Glutamatergic neuron (in vitro differentiated cells): ENCODE data around the gene LRP1B. TPM values are rescaled to one million over a fixed set of nuclear protein-coding genes. Genes with fewer than 3 reads are reported as not detected.

Experiments used
- DNase-seq: peaks from one replicate; pipeline ENCODE4 v3.0.0; 2022
- H3K27ac Mint-ChIP-seq: one replicate; pipeline ENCODE4 v1.8.0; 2020; ENCODE audit warnings: mild to moderate bottlenecking, mixed read lengths, inconsistent platforms; ENCODE audit not compliant: unreplicated experiment
- H3K27me3 Mint-ChIP-seq: one replicate; pipeline ENCODE4 v1.8.0; 2020; ENCODE audit warnings: mild to moderate bottlenecking, moderate library complexity, mixed read lengths, inconsistent platforms; ENCODE audit not compliant: unreplicated experiment
- H3K36me3 Mint-ChIP-seq: one replicate; pipeline ENCODE4 v1.8.0; 2020; ENCODE audit warnings: mild to moderate bottlenecking, mixed read lengths, inconsistent platforms; ENCODE audit not compliant: unreplicated experiment
- H3K4me1 Mint-ChIP-seq: one replicate; pipeline ENCODE4 v1.8.0; 2020; ENCODE audit warnings: mild to moderate bottlenecking, low read depth, mixed read lengths, inconsistent platforms; ENCODE audit not compliant: unreplicated experiment
- H3K4me3 Mint-ChIP-seq: one replicate; pipeline ENCODE4 v1.8.0; 2020; ENCODE audit warnings: mild to moderate bottlenecking, mixed read lengths, inconsistent platforms; ENCODE audit not compliant: unreplicated experiment
- H3K9me3 Mint-ChIP-seq: one replicate; pipeline ENCODE4 v1.8.0; 2020; ENCODE audit warnings: mild to moderate bottlenecking, moderate library complexity, mixed read lengths, inconsistent platforms; ENCODE audit not compliant: unreplicated experiment
- CTCF ChIP-seq: fragments of 200-600 bp; sonication (generic); IDR thresholded peaks from one replicate; pipeline ENCODE4 v1.5.0; 2021; ENCODE audit not compliant: partially characterized antibody, unreplicated experiment
- total RNA-seq: library from RNA; stranded (reverse); fragmentation: NEBNext Ultra II Directional; extraction: Animal tissue kit (Norgen Biotek cat#: 25700); gene quantifications from one replicate; pipeline ENCODE4 v1.2.1, GENCODE V29; 2021; ENCODE audit not compliant: unreplicated experiment

LRP1B gene
- total RNA-seq, 1 donor from 2014 or later = 28.7 TPM

- no peak for DNase-seq
- Mint-ChIP-seq H3K36me3 (no peaks in the 10 kb centered on the region), H3K27ac (no peak overlapping the region)
Observed at GRCh38 chr2:141137122-141137693, 993.6 kb downstream of the LRP1B start.

GRCh38 chr2:141133883-141134282 is 996.9 kb downstream of the LRP1B start:
- Mint-ChIP-seq H3K9me3 (no peaks in the 10 kb centered on the region), H3K4me1 (no peaks in the 10 kb centered on the region), H3K27me3 (no peaks in the 10 kb centered on the region), H3K36me3 (no peaks in the 10 kb centered on the region), H3K4me3 (no peak overlapping the region), H3K27ac (no peak overlapping the region)
- TF ChIP-seq CTCF = no peak
- DNase-seq = no peak

More at GRCh38 chr2:141137122-141137693, 993.6 kb downstream of the LRP1B start:
- no peaks in the 10 kb centered on the region for H3K9me3 Mint-ChIP-seq
- H3K4me3 Mint-ChIP-seq = no peak overlapping the region
- no peak for TF ChIP-seq CTCF
- H3K27me3 Mint-ChIP-seq = no peaks in the 10 kb centered on the region
- H3K4me1 Mint-ChIP-seq = no peaks in the 10 kb centered on the region

- no peak for TF ChIP-seq CTCF
- Mint-ChIP-seq H3K27ac (no peak overlapping the region), H3K27me3 (no peaks in the 10 kb centered on the region), H3K9me3 (peaks cover 1% of the 10 kb centered on the region), H3K4me3 (no peak overlapping the region), H3K36me3 (peaks cover 4% of the 10 kb centered on the region), H3K4me1 (peaks cover 6% of the 10 kb centered on the region)
- no peak for DNase-seq
Observed at GRCh38 chr2:141125432-141125831, 1005.4 kb downstream of the LRP1B start.

GRCh38 chr2:141118836-141119235 is 1012.0 kb downstream of the LRP1B start:
- no peaks in the 10 kb centered on the region for H3K27me3 Mint-ChIP-seq
- no peak for TF ChIP-seq CTCF
- H3K9me3 Mint-ChIP-seq = no peaks in the 10 kb centered on the region
- H3K27ac Mint-ChIP-seq = no peak overlapping the region
- no peak overlapping the region for H3K4me3 Mint-ChIP-seq
- H3K4me1 Mint-ChIP-seq = peaks cover 2% of the 10 kb centered on the region
- H3K36me3 Mint-ChIP-seq = no peaks in the 10 kb centered on the region
- no peak for DNase-seq

- no peaks in the 10 kb centered on the region for H3K9me3 Mint-ChIP-seq
- H3K27me3 Mint-ChIP-seq = peaks cover 1% of the 10 kb centered on the region
- no peaks in the 10 kb centered on the region for H3K4me1 Mint-ChIP-seq
- no peak for TF ChIP-seq CTCF
- no peaks in the 10 kb centered on the region for H3K36me3 Mint-ChIP-seq
- H3K4me3 Mint-ChIP-seq = no peak overlapping the region
- H3K27ac Mint-ChIP-seq = no peak overlapping the region
- DNase-seq = no peak
Observed at GRCh38 chr2:141113301-141113700, 1017.5 kb downstream of the LRP1B start.
